GM19467 (cell line): Measurements from ENCODE around the gene GRIK2.

Experiments used
- ATAC-seq: cut with Tn5 transposase; IDR thresholded peaks from one replicate; pipeline ENCODE4 v1.9.1; 2021; ENCODE audit warnings: mild to moderate bottlenecking, moderate library complexity; ENCODE audit not compliant: unreplicated experiment

The GRIK2 gene

GRCh38 chr6:101453221-101453620 is 59.7 kb downstream of the GRIK2 start:
- no peak for ATAC-seq

- no peak for ATAC-seq
Measured at GRCh38 chr6:101454106-101454676, 60.7 kb downstream of the GRIK2 start.

- no peak for ATAC-seq
Measured at GRCh38 chr6:101458336-101458735, 64.8 kb downstream of the GRIK2 start.

- ATAC-seq, result no peak
Measured at GRCh38 chr6:101458826-101459225, 65.3 kb downstream of the GRIK2 start.

GRCh38 chr6:101462576-101462975 is 69.1 kb downstream of the GRIK2 start:
- no peak for ATAC-seq

- no peak for ATAC-seq
Measured at GRCh38 chr6:101465863-101466262, 72.4 kb downstream of the GRIK2 start.

GRCh38 chr6:101477436-101477835 is 83.9 kb downstream of the GRIK2 start:
- ATAC-seq, result no peak

- no peak for ATAC-seq
Measured at GRCh38 chr6:101478891-101479290, 85.4 kb downstream of the GRIK2 start.

GRCh38 chr6:101482606-101483005 is 89.1 kb downstream of the GRIK2 start:
- ATAC-seq, result no peak

GRCh38 chr6:101484781-101485180 is 91.3 kb downstream of the GRIK2 start:
- no peak for ATAC-seq

GRCh38 chr6:101486124-101486523 is 92.6 kb downstream of the GRIK2 start:
- ATAC-seq, result no peak

GRCh38 chr6:101486726-101487125 is 93.2 kb downstream of the GRIK2 start:
- ATAC-seq, result no peak

GRCh38 chr6:101489456-101489855 is 95.9 kb downstream of the GRIK2 start:
- no peak for ATAC-seq

GRCh38 chr6:101490857-101491256 is 97.3 kb downstream of the GRIK2 start:
- no peak for ATAC-seq

- no peak for ATAC-seq
Measured at GRCh38 chr6:101502818-101503217, 109.3 kb downstream of the GRIK2 start.

- ATAC-seq, result no peak
Measured at GRCh38 chr6:101509536-101509935, 116.0 kb downstream of the GRIK2 start.

- ATAC-seq, result no peak
Measured at GRCh38 chr6:101513181-101513580, 119.7 kb downstream of the GRIK2 start.

- ATAC-seq, result no peak
Measured at GRCh38 chr6:101516578-101516977, 123.1 kb downstream of the GRIK2 start.

- ATAC-seq, result no peak
Measured at GRCh38 chr6:101517632-101518031, 124.1 kb downstream of the GRIK2 start.

- no peak for ATAC-seq
Measured at GRCh38 chr6:101522254-101522653, 128.7 kb downstream of the GRIK2 start.

GRCh38 chr6:101527467-101527866 is 134.0 kb downstream of the GRIK2 start:
- ATAC-seq, result no peak

- no peak for ATAC-seq
Measured at GRCh38 chr6:101528801-101529200, 135.3 kb downstream of the GRIK2 start.

- ATAC-seq, result no peak
Measured at GRCh38 chr6:101531538-101531937, 138.0 kb downstream of the GRIK2 start.
